Measurements from ENCODE around the gene PXK.
"Not testable (repeated sequence)": the region's sequence is repeated elsewhere in the genome, so short reads cannot be mapped to it uniquely, and the experiment has no call there.

Gene PXK

DNA sequence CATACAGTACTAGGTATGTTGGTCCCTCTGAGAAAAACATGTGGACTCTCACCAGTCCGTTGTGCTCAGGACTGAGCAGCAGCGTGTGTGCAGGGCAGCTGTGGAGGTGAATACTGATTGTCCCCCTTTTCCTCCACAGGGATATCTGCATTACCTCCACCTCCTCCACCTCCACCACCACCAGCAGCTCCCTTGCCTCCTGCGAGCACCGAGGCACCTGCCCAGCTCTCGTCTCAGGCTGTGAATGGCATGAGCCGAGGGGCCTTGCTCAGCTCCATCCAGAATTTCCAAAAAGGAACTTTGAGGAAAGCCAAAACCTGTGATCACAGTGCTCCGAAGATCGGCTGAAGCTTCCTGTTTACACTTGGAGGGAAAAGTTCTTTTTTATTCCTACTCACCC lies 91.9 kb downstream of the PXK start:
- DNase-seq = no peak

DNA sequence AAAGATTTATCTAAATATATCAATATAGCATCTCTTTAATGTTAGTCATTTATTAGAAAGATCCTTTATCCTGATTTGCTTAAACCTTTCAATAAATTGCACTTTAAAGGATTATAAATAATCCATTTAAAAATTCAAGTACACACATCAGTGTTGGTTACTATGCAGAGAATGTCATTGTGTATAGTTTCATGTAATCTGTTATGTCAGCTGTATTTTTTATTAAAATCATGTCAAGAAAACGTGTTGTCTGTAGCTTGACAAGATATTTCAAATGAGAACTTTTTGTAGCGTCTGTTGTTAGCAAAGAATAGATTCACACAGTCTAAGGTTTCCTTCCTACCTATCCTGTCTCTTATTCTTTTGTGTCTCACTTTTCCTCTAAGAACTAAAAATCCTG lies 93.1 kb downstream of the PXK start:
- no peak for DNase-seq

DNA sequence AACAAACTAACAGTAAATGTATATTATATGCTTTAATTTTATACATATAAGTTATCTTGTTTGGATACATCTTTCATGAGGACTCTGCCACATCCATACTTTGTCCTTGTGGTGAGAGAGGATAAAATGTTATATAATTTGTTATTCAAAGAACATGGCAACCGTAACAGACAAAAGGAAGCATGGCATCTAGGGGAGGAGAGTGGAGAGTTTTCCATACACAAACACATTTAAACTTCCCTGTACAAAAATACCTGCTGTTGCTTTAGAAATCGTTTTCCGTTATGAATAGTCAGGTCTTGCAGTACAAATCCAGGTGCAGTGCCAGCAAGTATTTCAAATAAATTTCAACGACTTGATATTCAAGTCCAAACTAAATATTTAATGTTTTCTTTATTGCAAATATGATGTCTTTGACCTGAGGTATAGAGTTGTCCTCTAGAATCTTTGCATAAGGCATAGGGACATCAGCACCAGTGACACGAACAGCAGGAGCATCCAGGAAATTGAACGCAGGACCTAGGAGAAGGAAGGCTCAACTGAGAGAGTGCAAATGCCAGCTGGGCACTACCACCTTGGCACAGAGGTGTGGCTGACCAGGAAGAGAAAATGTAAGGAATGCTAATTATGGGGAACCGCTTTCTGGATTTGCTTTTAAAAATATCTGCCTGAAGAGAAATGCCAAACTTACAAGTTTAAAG lies 95.1 kb downstream of the PXK start:
- no peak for DNase-seq

DNA sequence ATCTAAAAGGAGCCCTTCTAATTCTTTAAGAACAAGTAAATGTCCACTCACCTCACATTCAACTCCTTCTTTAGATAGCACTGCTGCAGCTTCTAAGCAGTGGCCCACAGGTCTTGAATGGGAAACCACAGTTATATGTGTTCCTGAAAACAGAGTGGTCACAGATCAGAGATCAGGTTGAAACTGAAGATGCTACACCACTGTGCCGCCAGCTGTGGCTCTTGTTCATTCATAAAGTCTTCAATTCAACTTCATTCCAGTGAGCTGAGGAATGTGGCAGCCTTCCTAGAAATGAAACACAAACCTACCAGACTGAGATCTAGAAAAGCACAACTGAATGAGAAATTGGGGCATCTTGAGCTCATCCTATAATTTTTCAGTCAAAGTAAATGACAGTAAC lies 97.0 kb downstream of the PXK start:
- no peak for DNase-seq

DNA sequence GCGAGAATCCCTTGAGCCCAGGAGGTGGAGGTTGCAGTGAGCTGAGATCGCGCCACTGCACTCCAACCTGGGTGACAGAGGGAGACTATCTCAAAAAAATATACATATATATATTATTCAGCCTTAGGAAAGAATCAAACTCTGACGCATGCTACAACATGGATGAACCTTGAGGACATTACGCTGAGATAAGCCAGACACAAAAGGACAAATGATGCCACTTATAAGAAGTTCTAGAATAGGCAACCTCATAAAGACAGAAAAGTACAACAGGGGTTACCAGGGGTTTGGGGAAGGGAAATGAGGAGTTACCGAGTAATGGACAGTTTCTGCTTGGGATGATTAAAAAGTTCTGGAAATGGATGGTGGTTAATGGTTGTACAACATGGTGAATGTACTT lies 100.2 kb downstream of the PXK start:
- DNase-seq = no peak

DNA sequence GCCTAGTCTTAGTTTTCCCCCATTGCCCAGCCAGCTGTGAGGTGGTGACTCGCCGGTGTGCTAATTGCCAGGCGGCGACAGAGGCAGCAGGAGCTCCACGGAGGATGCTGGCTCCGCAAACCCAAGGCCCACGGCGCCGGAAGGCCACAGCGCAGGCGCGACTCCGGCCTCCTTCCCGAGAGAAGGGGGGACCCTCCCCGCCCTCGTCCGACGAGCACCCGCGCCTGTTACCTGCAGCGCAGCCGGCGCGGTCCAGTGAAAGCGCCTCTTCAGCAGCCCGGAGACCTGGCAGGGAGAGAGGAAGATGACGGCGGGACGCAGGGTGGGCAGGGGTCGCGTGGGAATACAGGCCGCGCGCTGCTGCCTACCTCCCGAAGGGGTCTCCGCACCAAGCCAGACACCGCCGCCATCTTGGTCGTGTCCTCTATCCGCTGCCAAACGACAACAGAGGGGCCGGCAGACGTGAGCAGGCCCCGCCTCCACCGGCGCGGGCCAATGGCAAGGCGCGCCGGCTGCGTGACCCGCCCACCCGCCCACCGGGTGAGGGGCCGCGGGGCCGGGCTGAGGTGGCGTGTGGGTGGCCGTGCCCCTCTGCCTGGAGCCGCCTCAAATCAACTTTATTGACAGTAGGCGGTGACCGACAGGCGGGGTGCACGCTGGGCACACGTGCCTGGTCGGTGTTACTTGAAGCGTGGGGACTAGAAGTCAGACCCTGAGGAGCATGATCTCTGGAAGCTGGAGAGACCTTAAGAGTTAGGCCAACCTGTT lies 100.9 kb downstream of the PXK start, which contains the start of gene PDHB:
Gene PDHB, minus strand, starts transcription at position 433 of the 768 bp plus-strand sequence. Its CDS starts 23 bp downstream, at position 410.
- DNase-seq = peak; percentile 95

DNA sequence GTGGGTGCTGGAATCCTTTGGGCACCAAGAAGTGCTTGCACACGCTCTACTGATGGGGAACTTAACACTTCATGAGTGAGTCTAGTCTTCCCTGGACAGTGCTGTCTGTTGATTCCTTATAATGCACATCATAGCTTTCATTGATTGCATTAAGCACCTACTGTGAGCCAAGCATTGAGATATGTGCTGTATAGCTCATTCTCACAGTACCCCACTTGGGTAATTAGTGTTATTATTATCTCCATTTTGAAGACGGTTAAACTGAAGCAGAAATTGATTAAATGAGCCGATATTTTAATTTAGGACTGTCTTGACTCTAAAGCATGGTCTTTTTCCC lies 101.4 kb downstream of the PXK start:
- no peak for DNase-seq

DNA sequence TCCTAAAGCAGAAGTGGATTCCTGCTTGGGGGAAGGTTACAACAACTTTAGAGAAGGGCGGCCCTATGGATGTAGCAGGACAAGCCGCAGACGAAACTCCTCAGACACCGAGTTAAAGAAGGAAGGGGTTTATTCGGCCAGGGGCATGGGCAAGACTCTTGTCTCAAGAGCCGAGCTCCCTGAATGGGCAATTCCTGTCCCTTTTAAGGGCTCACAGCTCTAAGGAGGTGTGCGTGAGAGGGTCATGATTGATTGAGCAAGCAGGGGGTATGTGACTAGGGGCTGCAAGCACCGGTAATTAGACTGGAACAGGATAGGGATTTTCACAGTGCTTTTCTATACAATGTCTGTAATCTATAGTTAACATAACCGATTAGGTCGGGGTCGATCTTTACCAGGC lies 101.8 kb downstream of the PXK start:
- DNase-seq = no peak

DNA sequence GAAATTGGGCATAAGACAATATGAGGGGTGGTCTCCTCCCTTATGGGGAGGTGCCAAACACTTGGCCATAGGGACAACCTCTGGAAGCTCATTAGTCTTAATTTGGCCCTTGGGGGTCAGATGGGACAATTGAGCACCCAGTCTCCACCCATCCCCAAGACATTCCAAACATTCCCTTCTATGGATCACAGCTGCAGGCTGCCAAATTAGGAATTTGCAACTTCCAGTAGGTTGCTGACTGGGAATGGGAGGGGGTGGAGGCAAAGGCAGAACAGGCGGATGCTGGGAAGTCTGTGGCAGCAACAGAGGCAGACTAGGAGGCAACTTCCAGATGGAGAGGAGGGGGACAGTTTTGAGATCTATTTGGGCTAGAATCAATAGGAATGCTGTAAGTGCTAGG lies 102.3 kb downstream of the PXK start:
- no peak for DNase-seq

DNA sequence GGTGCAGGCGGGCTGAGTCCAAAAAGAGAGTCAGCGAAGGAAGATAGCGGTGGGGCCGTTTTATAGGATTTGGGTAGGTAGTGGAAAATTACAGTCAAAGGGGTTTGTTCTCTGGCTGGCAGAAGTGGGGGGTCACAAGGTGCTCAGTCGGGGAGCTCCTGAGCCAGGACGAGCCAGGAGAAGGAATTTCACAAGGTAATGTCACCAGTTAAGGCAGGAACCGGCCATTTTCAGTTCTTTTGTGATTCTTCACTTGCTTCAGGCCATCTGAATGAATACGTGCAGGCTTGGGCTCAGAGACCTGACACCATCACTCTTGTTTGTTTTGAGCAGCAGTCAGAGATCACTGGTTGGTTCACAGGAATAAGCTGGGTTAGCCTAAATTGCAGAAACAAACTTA lies 104.6 kb downstream of the PXK start:
- not testable (repeated sequence) for DNase-seq

DNA sequence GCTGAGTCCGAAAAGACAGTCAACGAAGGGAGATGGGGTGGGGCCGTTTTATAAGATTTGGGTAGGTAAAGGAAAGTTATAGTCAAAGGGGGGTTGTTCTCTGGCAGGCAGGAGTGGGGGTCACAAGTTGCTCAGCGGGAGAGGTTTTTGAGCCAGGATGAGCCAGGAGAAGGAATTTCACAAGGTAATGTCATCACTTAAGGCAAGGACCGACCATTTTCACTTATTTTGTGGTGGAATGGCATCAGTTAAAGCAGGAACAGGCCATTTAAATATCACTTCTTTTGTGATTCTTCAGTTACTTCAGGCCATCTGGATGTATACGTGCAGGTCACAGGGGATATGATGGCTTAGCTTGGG lies 108.3 kb downstream of the PXK start:
- not testable (repeated sequence) for DNase-seq

DNA sequence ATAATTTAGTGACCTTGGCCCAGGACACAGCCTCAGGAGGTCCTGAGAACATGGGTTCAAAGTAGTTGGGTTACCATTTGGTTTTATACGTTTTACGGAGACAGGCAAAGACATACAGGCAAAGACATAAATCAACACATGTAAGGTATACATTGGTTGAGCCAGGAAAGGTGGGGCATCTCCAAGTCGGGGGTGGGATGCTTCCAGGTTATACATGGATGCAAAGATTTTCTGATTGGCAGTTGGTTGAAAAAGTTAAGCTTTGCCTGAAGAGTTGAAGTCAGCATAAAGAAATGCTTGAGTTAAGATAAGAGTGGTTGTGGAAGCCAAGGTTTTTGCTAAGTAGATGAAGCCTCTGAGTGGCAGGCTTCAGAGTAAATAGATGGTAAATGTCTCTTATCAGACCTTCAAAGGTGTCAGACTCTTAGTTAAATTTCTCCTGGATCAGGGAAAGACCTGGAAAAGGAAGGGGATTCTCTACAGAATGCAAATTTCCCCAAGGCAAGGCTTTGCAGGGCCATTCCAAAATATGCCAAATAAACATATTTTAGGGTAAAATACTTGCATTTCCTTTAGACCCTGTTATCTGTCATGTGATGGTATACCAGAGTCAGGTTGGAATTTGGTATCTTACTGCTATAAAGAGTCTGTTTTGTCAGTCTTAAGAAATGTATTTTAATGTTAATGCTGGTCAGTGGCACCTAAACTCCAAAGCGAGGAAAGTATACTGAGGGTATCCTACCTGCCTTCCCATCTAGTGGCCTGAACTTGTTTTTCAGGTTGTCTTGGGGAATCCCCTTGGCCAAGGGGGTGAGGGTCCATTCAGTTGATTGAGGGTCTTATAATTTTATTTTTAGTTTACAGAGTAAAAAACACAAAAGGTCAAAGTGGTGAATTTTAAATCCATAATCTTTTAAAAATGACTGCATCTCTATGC lies 109.1 kb downstream of the PXK start:
- DNase-seq = no peak

DNA sequence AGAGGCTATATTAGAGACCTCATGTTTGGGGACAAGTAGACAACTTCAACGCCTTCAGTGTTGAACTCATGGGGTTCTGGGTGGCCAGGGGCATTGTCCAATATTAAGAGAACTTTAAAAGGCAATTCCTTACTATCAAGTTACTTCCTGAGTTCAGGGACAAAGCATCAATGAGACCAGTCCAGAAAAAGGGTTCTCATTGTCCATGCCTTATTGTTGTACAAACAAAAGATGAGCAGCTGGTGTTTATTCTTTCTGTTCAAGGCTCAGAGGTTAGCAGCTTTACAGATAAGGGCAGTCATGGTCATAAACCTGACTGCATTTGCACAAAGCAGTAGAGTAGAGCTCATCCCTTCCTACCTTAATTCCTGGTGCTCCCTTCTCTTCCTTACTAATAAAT lies 119.5 kb downstream of the PXK start:
- no peak for DNase-seq

DNA sequence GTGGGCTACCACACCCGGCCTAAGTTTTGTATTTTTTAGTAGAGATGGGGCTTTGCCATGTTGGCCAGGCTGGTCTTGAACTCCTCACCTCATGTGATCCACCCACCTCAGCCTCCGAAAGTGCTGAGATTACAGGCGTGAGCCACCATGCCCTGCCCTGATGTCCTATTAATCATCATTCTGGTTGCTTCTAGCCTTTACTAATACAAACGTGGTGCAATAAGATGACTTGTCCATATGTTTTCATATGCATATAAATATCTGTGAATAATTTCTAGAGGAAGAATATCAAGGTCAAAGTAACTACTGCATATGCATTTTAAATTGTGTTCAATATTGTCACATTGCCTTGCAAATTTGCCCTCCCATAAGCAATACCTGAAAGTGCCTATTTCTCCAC lies 126.5 kb downstream of the PXK start:
- DNase-seq = no peak

DNA sequence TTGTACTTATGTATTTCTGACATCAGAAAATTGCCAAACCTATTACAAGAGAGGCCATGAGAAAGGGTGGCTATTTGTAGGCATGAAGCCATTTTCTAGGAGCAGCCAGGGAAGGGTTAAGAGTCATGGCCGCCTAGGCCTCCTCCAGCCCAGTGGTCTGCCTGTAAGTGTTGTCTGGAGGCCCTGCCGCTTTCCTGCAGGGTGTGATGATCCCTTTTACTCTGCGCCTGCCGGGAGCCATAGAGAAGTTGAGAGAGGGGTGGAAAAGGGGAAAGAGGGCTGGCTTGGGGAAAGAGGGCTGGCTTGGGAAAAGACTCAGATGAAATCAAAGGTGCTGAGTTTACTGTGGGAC lies 130.1 kb downstream of the PXK start:
- DNase-seq = peak; percentile 35

DNA sequence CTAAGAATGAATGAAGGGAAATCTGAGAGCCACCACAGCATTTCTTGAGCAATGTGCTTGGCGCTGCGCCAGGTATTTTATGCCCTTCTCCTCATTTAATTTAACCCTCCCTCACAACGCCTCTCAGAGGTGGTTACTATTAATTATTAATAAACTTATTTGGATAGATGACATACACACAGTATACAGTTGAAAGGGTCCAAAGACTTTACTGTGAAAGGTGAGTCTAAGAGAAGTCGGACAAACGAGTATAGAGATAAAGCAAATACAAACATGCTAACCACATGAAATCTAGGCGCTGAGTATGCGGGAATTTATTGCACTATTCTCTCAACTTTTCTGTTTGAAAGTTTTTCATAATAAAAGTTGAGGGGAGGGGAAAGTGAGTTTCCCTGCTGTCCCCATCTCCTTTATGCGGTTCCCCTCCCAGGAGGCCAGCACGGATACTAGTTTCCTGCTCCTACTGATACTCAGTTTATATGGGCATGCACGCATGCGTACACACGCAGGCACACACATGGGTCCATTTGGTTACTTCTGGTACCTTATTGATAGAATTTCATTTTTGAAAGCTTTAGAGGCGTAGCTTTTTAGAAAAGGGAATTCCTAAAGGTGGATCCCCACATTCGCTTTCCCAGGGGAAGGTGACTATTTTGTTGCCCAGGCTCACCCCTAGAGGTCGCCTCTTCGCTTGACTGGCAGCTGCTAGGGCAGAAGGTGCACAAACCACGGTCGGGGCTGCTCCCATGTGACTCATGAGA lies 130.7 kb downstream of the PXK start:
- peak; percentile 85 for DNase-seq

DNA sequence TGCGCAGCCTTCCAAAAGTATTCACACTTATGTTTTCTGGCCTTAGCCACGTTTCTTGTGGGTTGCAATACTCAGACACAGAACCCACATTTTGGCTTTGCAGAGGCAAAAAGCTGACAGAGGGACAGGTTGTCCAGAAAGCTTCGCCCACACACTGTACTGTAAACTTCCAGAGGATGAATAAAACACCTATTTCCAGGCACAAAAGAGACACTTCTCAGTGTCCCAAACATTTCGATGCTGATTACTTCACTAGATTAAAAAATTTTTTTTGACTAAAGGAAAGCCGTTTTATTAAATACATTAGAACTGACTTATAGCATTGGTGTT lies 131.2 kb downstream of the PXK start:
- DNase-seq = no peak

DNA sequence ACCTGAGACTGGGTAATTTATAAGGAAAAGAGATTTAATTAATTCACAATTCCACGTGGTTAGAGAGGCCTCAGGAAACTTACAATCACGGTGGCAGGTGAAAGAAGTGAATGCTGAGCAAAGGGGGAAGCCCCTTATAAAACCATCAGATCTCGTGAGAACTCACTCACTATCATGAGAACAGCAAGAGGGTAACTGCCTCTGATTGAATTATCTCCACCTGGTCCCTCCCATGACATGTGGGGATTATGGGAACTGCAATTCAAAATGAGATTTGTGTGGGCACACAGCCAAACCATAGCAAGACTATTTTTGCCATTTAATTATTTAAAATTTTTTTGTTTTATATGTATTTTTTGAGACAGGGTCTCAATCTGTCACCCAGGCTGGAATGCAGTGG lies 132.2 kb downstream of the PXK start:
- DNase-seq = no peak

DNA sequence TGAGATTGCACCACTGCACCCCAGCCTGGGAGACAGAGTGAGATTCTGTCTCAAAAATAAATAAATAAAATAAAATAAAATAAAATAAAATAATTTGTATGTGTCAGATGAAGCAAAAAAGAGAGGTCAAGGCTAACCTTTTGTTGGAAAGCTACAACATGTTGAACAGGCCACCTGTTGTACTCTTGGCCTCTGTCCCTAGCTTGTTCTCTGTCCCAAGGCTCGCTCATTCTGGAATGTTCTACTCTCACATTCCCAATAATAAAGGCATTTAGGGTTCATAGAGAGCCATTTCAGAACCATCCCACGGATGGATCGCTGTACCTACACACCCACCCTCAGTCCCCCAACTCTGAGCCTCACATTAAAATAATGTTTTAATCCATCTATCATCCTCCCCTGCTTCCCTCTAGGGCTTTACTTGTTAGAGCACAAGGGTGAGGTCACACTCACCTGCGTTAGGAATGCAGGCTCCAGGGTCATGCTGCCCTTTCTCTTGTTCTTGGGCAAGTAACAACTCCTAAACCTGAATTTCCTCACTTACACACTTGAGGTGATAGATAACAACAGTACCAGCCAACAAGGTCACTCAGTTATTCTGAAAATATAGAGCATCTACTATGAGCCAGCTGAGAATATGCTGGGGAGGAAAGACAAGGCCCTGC lies 134.3 kb downstream of the PXK start:
- DNase-seq = no peak

DNA sequence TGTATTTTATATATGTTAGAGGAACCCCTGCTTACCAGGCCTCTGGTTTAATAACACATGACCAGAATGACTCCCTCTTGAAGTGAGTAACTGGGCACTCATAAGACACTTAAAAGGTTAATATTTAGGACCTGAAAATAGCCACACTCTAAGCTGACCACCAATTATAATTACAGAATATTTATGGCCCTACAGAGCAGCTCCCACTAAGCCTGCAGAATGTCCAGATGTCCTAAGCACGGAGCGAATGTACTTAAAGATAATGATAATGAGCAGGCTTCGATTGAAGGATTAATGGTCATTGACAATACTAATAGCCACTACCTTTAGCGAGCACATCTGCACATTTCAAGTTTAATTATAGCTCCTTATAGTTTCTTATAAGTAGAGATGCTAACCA lies 136.4 kb downstream of the PXK start:
- no peak for DNase-seq

DNA sequence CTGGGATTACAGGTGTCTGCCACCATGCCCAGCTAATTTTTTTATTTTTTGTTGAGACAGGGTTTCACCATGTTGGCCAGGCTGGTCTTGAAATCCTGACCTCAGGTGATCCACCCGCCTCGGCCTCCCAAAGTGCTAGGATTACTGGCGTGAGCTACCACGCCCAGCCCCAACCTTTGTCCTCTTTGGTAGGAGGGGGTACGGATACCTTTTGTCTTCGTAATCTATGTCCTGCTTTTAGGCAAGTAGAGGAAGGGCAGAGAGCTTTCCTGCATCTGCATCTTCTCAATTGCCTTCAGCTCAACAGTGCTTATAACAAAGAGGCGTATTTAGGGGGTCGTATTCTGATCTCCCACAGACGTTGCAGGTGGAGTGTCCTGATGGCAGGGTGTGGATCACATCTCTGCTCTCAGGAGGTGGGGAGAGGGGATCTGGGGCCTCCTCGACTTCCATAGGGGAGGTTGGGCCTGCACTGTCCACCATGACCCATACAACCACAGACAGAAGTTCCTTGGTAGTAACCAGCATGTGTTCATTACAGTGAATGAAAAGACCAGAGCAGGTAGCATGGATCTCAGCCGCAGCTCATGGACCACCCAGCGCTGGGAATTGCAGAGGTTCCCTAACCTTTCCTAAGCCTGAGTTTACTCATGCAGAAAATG lies 137.8 kb downstream of the PXK start:
- DNase-seq = no peak
